OCI-M1 (cell line): ENCODE measurements around the gene ZNF30.
"Not testable (repeated sequence)": the region's sequence is repeated elsewhere in the genome, so short reads cannot be mapped to it uniquely, and the experiment has no call there.

ENCODE experiments used
- DNase-seq: peaks from one replicate; lab custom pipeline; 2025; lab: John Stamatoyannopoulos, UW

ZNF30 gene

GRCh38 chr19:34985249-34986022 is 58.7 kb downstream of the ZNF30 start:
- no peak for DNase-seq

GRCh38 chr19:34988119-34988518 is 61.4 kb downstream of the ZNF30 start:
- no peak for DNase-seq

GRCh38 chr19:34989298-34989697 is 62.6 kb downstream of the ZNF30 start:
- no peak for DNase-seq

GRCh38 chr19:34990578-34991192 is 64.0 kb downstream of the ZNF30 start:
- DNase-seq, result no peak

- no peak for DNase-seq
Measured at GRCh38 chr19:34991542-34992333, 65.0 kb downstream of the ZNF30 start.

DNA sequence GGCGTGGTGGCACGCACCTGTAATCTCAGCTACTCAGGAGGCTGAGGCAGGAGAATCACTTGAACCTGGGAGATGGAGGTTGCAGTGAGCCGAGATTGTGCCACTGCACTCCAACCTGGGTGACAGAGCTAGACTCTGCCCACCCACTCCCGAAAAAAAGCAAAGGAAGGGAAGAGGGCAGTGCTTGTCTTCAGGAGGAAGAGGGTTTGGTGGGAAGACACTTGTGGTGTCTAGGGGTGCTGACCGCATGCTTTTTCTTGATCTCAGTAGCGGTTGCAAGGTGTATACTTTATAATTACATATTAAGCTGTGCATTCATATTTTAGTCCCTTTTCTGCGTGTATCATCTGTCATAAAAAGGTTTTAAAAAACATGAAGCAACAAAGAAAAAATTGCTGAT is 65.9 kb downstream of the ZNF30 start:
- not testable (repeated sequence) for DNase-seq

DNA sequence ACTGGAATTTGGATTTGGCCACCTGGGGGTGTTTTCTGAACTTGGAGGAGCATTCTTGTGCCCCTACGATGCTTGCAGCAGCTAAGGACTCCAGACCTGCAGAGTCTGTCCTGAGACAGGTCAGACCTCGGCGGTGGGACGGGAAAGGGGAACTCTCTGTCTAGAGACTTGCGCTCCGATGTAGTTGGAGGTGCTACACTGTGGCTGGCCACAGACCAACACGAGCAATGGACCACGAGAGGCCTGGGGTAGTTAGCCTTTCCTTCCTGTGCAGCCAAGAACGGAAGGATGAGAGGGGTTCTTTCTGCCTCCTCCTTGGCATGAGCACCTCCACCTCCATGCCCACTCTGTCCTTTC is 67.6 kb downstream of the ZNF30 start:
- no peak for DNase-seq
